Measurements from ENCODE around the gene CHML.

CHML gene

GRCh38 chr1:241645199-241645598, 5.0 kb upstream of the CHML start:
- no peak for DNase-seq

GRCh38 chr1:241644259-241644658, 4.1 kb upstream of the CHML start:
- DNase-seq = no peak

- no peak for DNase-seq
Observed at GRCh38 chr1:241642593-241642944, 2.4 kb upstream of the CHML start.

GRCh38 chr1:241641773-241642592, 1.8 kb upstream of the CHML start:
- no peak for DNase-seq

- DNase-seq = peak; percentile 11
Observed at GRCh38 chr1:241640867-241641622, 876 bp upstream of the CHML start.

GRCh38 chr1:241639623-241640148, 483 bp downstream of the CHML start:
- DNase-seq = no peak

GRCh38 chr1:241638909-241639622, 1.1 kb downstream of the CHML start:
- no peak for DNase-seq

GRCh38 chr1:241638099-241638682, 2.0 kb downstream of the CHML start:
- no peak for DNase-seq

GRCh38 chr1:241637604-241638003, 2.6 kb downstream of the CHML start:
- no peak for DNase-seq

- no peak for DNase-seq
Observed at GRCh38 chr1:241637046-241637590, 3.1 kb downstream of the CHML start.

- no peak for DNase-seq
Observed at GRCh38 chr1:241636291-241636690, 3.9 kb downstream of the CHML start.

GRCh38 chr1:241635556-241636152, 4.5 kb downstream of the CHML start:
- DNase-seq = no peak

GRCh38 chr1:241632987-241633386, 7.2 kb downstream of the CHML start:
- no peak for DNase-seq

GRCh38 chr1:241631674-241632073, 8.5 kb downstream of the CHML start:
- no peak for DNase-seq

GRCh38 chr1:241630899-241631298, 9.3 kb downstream of the CHML start:
- DNase-seq = no peak

- DNase-seq = no peak
Observed at GRCh38 chr1:241630476-241630875, 9.7 kb downstream of the CHML start.

GRCh38 chr1:241630005-241630404, 10.2 kb downstream of the CHML start:
- no peak for DNase-seq

- DNase-seq = peak; percentile 49
Observed at GRCh38 chr1:241627453-241628259, 12.5 kb downstream of the CHML start.

GRCh38 chr1:241624935-241625334, 15.2 kb downstream of the CHML start:
- no peak for DNase-seq

GRCh38 chr1:241622669-241623068, 17.5 kb downstream of the CHML start:
- no peak for DNase-seq

- DNase-seq = no peak
Observed at GRCh38 chr1:241617426-241617825, 22.7 kb downstream of the CHML start.

Data from central memory CD4-positive, alpha-beta T cell (primary cell).